ENCODE results near the gene LCMT1. TPM values are rescaled to one million over a fixed set of nuclear protein-coding genes. Genes with fewer than 3 reads are reported as not detected.
A peak's percentile ranks its signal among the peaks of the same experiment; 100 is the strongest.

Gene LCMT1
- total and polyA plus RNA-seq, 2 of the 13 experiments (the other 11 are each of a cell fraction or from before 2014, with no cell fraction given): 41.2 to 48.7 TPM

DNA sequence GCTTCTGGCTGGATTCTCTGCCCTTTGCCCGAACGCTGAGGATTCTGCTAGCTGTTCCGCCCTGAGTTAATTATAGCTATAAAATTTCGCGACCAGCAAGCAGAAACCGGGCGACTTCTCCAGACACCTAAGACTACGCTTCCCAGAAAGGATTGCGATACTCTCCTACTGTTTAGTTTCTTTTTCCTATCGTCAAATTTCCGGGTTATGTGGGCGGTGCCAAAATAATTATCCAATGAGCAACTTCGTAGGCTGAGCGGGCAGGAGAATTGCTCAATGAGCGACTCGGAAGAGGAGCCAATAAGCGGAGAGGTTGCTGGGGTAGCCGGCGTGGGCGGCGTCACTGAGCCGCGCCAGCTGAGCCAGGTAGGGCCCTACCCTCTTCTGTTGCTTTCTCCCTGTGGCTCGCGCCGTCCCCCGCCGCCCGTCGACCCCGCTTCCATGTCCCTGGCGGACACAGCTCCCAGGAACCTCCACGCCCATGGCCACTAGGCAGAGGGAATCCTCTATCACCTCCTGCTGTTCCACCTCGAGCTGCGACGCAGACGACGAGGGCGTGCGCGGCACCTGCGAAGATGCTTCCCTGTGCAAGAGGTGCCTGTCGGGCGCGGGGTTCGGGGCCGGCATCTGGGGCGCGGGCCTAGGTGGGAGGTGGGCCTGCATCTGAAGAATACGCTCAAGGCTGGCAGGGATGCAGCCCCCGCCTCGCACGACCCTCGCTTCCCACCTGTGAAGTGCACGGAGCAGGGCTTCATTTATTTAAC, at the start of gene LCMT1 (continued):
- TF ChIP-seq, protein P1, sequence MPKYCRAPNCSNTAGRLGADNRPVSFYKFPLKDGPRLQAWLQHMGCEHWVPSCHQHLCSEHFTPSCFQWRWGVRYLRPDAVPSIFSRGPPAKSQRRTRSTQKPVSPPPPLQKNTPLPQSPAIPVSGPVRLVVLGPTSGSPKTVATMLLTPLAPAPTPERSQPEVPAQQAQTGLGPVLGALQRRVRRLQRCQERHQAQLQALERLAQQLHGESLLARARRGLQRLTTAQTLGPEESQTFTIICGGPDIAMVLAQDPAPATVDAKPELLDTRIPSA (CRISPR knock-in tag; IDR thresholded peaks at IDR 0.05; ENCODE audit: borderline replicate concordance): no peak
- TF ChIP-seq KDM2A (CRISPR knock-in tag; IDR thresholded peaks at IDR 0.05; ENCODE audit: borderline replicate concordance, low read depth) (peak; percentile 81; the same call in 1 of the 2 replicates), ZNF839 (CRISPR knock-in tag; IDR thresholded peaks at IDR 0.05; ENCODE audit: borderline replicate concordance) (peak; percentile 45; the same call in 1 of the 2 replicates), NONO (IDR thresholded peaks at IDR 0.05) (no peak), NONO (CRISPR knock-in tag; conservative IDR thresholded peaks at IDR 0.05) (peak; percentile 83), ISL2 (CRISPR knock-in tag; IDR thresholded peaks at IDR 0.05) (no peak), POGZ (CRISPR knock-in tag; IDR thresholded peaks at IDR 0.05) (peak; percentile 40; the same call in 1 of the 2 replicates), ZNF335 (CRISPR knock-in tag; IDR thresholded peaks at IDR 0.05) (peak; percentile 96), BATF2 (CRISPR knock-in tag; IDR thresholded peaks at IDR 0.05) (peak; percentile 75; the same call in 1 of the 2 replicates), HMGXB3 (CRISPR knock-in tag; IDR thresholded peaks at IDR 0.05; ENCODE audit: borderline replicate concordance) (peak; percentile 100), MTA1 (CRISPR knock-in tag; IDR thresholded peaks at IDR 0.05; ENCODE audit: borderline replicate concordance) (peak; percentile 49; the same call in 1 of the 2 replicates), MZF1 (CRISPR knock-in tag; IDR thresholded peaks at IDR 0.05; ENCODE audit: borderline replicate concordance) (peak; percentile 69; the same call in 1 of the 2 replicates), ZNF770 (CRISPR knock-in tag; IDR thresholded peaks at IDR 0.05) (peak; percentile 23; the same call in 1 of the 2 replicates), AHR (CRISPR knock-in tag; IDR thresholded peaks at IDR 0.05) (peak; percentile 83; the same call in 1 of the 2 replicates), SAFB2 (CRISPR knock-in tag; IDR thresholded peaks at IDR 0.05; ENCODE audit: borderline replicate concordance, low read depth) (no peak; the same call in 1 of the 2 replicates), CBFB (CRISPR knock-in tag; IDR thresholded peaks at IDR 0.05) (0 out of 2 replicates have a peak, but pooled peaks have one; percentile 33), FOXO1 (CRISPR knock-in tag; IDR thresholded peaks at IDR 0.05) (peak; percentile 40), SMAD3 (CRISPR knock-in tag; IDR thresholded peaks at IDR 0.05) (peak; percentile 61; the same call in 1 of the 2 replicates), HNRNPH1 (optimal IDR thresholded peaks at IDR 0.05; ENCODE audit: low read depth, low read length) (no peak)
- TF ChIP-seq, protein P2, sequence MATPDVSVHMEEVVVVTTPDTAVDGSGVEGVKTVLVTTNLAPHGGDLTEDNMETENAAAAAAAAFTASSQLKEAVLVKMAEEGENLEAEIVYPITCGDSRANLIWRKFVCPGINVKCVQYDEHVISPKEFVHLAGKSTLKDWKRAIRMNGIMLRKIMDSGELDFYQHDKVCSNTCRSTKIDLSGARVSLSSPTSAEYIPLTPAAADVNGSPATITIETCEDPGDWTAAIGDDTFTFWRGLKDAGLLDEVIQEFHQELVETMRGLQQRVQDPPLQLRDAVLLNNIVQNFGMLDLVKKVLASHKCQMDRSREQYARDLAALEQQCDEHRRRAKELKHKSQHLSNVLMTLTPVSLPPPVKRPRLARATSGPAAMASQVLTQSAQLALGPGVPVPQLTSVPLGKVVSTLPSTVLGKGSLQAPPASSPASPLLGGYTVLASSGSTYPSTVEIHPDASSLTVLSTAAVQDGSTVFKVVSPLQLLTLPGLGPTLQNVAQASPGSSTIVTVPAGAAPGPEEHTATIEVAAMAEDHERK (CRISPR knock-in tag; IDR thresholded peaks at IDR 0.05; ENCODE audit: low read depth): peak; percentile 77
